HCT116 (cell line): Measurements from ENCODE around the gene CHURC1.

Experiments
- CEBPB ChIP-seq: IDR thresholded peaks from 2 replicates; pipeline ENCODE4 v1.6.1; 2012; ENCODE audit warnings: low read depth
- EZH2 ChIP-seq: fragments of 200-600 bp; sonication (generic); IDR thresholded peaks from 2 replicates; pipeline ENCODE4 v1.6.1; 2017; ENCODE audit warnings: antibody characterized with exemption, mixed run types
- POLR2A ChIP-seq: IDR thresholded peaks from 2 replicates; pipeline ENCODE4 v1.7.0; 2011; ENCODE audit warnings: borderline replicate concordance; ENCODE audit not compliant: insufficient read depth, insufficient read length; ENCODE audit errors: extremely low read depth
- YY1 ChIP-seq: IDR thresholded peaks from 2 replicates; pipeline ENCODE4 v1.6.1; 2011; ENCODE audit warnings: low read length, low read depth, moderate library complexity, mild to moderate bottlenecking; ENCODE audit not compliant: insufficient replicate concordance; ENCODE audit errors: extremely low read depth
- ZNF274 ChIP-seq: fragments of 200-500 bp; sonication (Bioruptor generic); IDR thresholded peaks from 2 replicates; pipeline ENCODE4 v1.6.1; 2014; ENCODE audit warnings: mild to moderate bottlenecking, low read depth, low read length, inconsistent platforms
- TF ChIP-seq, protein P1 (sequence below), 3 experiments: fragments of 200-600 bp in 1 of 3; sonication (generic) in 1 of 3; IDR thresholded peaks in 2 of 3; conservative IDR thresholded peaks in 1 of 3; 2 replicates each; pipeline ENCODE4 v1.5.1; 2012 to 2017; ENCODE audit warnings: low read depth in 2 of 3, low read length in 2 of 3, antibody characterized with exemption in 1 of 3, borderline replicate concordance in 1 of 3, control low read depth in 1 of 3, mild to moderate bottlenecking in 1 of 3, mixed read lengths in 1 of 3, mixed run types in 1 of 3, moderate library complexity in 1 of 3; ENCODE audit not compliant: insufficient read depth in 1 of 3
- TF ChIP-seq, protein P2 (sequence below): IDR thresholded peaks from 2 replicates; pipeline ENCODE4 v1.6.1; 2011; ENCODE audit warnings: mild to moderate bottlenecking, low read length, moderate library complexity; ENCODE audit not compliant: insufficient replicate concordance; ENCODE audit errors: extremely low read depth
- TF ChIP-seq, protein P3 (sequence below): IDR thresholded peaks from 2 replicates; pipeline ENCODE4 v1.6.1; 2012
- TF ChIP-seq, protein P4 (sequence below): IDR thresholded peaks from 2 replicates; pipeline ENCODE4 v1.6.1; 2012; ENCODE audit warnings: low read depth
- TF ChIP-seq, protein P5 (sequence below): IDR thresholded peaks from 2 replicates; pipeline ENCODE4 v1.6.1; 2012

DNA sequence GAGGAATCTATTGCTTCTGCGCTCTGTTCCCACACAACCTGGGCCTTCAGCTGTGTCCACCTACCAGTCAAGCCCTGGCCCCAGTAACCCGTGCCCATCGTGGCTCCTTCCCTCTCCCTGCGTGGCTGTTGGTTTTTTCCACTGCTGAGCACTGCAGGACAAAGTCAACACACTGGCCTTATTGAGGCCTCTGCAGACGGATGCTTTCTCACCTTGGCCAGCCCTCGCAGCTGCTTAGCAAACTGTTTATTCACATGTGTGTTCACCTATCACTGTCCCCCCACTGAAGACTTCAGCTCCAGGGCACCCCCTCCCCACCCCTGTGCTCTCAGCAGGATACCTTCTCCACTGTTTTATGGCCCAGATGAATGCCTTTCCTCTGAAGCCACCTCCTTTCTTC lies 41.0 kb downstream of the CHURC1 start:
- TF ChIP-seq, protein P1, sequence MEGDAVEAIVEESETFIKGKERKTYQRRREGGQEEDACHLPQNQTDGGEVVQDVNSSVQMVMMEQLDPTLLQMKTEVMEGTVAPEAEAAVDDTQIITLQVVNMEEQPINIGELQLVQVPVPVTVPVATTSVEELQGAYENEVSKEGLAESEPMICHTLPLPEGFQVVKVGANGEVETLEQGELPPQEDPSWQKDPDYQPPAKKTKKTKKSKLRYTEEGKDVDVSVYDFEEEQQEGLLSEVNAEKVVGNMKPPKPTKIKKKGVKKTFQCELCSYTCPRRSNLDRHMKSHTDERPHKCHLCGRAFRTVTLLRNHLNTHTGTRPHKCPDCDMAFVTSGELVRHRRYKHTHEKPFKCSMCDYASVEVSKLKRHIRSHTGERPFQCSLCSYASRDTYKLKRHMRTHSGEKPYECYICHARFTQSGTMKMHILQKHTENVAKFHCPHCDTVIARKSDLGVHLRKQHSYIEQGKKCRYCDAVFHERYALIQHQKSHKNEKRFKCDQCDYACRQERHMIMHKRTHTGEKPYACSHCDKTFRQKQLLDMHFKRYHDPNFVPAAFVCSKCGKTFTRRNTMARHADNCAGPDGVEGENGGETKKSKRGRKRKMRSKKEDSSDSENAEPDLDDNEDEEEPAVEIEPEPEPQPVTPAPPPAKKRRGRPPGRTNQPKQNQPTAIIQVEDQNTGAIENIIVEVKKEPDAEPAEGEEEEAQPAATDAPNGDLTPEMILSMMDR (IDR thresholded peaks at IDR 0.05 in 2 of 3, conservative IDR thresholded peaks at IDR 0.05 in 1 of 3; ENCODE audit: borderline replicate concordance in 1 of 3, insufficient read depth in 1 of 3, low read depth in 2 of 3, low read length in 2 of 3) = no peak
- TF ChIP-seq EZH2 = no peak
- TF ChIP-seq, protein P2, sequence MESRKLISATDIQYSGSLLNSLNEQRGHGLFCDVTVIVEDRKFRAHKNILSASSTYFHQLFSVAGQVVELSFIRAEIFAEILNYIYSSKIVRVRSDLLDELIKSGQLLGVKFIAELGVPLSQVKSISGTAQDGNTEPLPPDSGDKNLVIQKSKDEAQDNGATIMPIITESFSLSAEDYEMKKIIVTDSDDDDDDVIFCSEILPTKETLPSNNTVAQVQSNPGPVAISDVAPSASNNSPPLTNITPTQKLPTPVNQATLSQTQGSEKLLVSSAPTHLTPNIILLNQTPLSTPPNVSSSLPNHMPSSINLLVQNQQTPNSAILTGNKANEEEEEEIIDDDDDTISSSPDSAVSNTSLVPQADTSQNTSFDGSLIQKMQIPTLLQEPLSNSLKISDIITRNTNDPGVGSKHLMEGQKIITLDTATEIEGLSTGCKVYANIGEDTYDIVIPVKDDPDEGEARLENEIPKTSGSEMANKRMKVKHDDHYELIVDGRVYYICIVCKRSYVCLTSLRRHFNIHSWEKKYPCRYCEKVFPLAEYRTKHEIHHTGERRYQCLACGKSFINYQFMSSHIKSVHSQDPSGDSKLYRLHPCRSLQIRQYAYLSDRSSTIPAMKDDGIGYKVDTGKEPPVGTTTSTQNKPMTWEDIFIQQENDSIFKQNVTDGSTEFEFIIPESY = no peak
- TF ChIP-seq, protein P3, sequence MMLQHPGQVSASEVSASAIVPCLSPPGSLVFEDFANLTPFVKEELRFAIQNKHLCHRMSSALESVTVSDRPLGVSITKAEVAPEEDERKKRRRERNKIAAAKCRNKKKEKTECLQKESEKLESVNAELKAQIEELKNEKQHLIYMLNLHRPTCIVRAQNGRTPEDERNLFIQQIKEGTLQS = no peak
- no peak for TF ChIP-seq CEBPB
- TF ChIP-seq YY1 = no peak
- no peak for TF ChIP-seq ZNF274
- TF ChIP-seq, protein P4, sequence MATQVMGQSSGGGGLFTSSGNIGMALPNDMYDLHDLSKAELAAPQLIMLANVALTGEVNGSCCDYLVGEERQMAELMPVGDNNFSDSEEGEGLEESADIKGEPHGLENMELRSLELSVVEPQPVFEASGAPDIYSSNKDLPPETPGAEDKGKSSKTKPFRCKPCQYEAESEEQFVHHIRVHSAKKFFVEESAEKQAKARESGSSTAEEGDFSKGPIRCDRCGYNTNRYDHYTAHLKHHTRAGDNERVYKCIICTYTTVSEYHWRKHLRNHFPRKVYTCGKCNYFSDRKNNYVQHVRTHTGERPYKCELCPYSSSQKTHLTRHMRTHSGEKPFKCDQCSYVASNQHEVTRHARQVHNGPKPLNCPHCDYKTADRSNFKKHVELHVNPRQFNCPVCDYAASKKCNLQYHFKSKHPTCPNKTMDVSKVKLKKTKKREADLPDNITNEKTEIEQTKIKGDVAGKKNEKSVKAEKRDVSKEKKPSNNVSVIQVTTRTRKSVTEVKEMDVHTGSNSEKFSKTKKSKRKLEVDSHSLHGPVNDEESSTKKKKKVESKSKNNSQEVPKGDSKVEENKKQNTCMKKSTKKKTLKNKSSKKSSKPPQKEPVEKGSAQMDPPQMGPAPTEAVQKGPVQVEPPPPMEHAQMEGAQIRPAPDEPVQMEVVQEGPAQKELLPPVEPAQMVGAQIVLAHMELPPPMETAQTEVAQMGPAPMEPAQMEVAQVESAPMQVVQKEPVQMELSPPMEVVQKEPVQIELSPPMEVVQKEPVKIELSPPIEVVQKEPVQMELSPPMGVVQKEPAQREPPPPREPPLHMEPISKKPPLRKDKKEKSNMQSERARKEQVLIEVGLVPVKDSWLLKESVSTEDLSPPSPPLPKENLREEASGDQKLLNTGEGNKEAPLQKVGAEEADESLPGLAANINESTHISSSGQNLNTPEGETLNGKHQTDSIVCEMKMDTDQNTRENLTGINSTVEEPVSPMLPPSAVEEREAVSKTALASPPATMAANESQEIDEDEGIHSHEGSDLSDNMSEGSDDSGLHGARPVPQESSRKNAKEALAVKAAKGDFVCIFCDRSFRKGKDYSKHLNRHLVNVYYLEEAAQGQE = no peak
- TF ChIP-seq POLR2A = no peak
- TF ChIP-seq, protein P5, sequence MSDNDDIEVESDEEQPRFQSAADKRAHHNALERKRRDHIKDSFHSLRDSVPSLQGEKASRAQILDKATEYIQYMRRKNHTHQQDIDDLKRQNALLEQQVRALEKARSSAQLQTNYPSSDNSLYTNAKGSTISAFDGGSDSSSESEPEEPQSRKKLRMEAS = no peak
